SW480 (cell line): Measurements from ENCODE around the gene SLC13A4.

Source experiments
- DNase-seq: peaks from one replicate; pipeline ENCODE4 v3.0.0-alpha.2; 2016; ENCODE audit warnings: low spot score

Gene SLC13A4

GRCh38 chr7:135719688-135720087 is 8.3 kb downstream of the SLC13A4 start:
- no peak for DNase-seq

- no peak for DNase-seq
These were observed 9.1 kb downstream of the SLC13A4 start for GRCh38 chr7:135718794-135719437.

GRCh38 chr7:135718219-135718618 is 9.8 kb downstream of the SLC13A4 start:
- no peak for DNase-seq

- DNase-seq: no peak
These were observed 10.3 kb downstream of the SLC13A4 start for GRCh38 chr7:135717693-135718092.

GRCh38 chr7:135716677-135717238 is 11.2 kb downstream of the SLC13A4 start:
- DNase-seq: no peak

- no peak for DNase-seq
These were observed 12.3 kb downstream of the SLC13A4 start for GRCh38 chr7:135715673-135716072.

- no peak for DNase-seq
These were observed 12.9 kb downstream of the SLC13A4 start for GRCh38 chr7:135715055-135715522.

GRCh38 chr7:135714534-135715009 is 13.4 kb downstream of the SLC13A4 start:
- DNase-seq: no peak

GRCh38 chr7:135713836-135714470 is 14.0 kb downstream of the SLC13A4 start:
- no peak for DNase-seq

GRCh38 chr7:135712796-135713195 is 15.2 kb downstream of the SLC13A4 start:
- no peak for DNase-seq

GRCh38 chr7:135712182-135712782 is 15.7 kb downstream of the SLC13A4 start:
- DNase-seq: no peak

GRCh38 chr7:135711139-135711469 is 16.9 kb downstream of the SLC13A4 start:
- DNase-seq: no peak

GRCh38 chr7:135710417-135711138 is 17.4 kb downstream of the SLC13A4 start:
- DNase-seq: peak; percentile 11

- DNase-seq: no peak
These were observed 18.5 kb downstream of the SLC13A4 start for GRCh38 chr7:135709508-135709907.

GRCh38 chr7:135708041-135708440 is 19.9 kb downstream of the SLC13A4 start:
- no peak for DNase-seq

GRCh38 chr7:135707570-135707966 is 20.4 kb downstream of the SLC13A4 start:
- no peak for DNase-seq

- DNase-seq: no peak
These were observed 21.0 kb downstream of the SLC13A4 start for GRCh38 chr7:135706858-135707569.

- no peak for DNase-seq
These were observed 21.8 kb downstream of the SLC13A4 start for GRCh38 chr7:135706038-135706742.

- no peak for DNase-seq
These were observed 23.3 kb downstream of the SLC13A4 start for GRCh38 chr7:135704698-135705097.

GRCh38 chr7:135704074-135704473 is 23.9 kb downstream of the SLC13A4 start:
- DNase-seq: no peak
